HG03575 (cell line): ENCODE data around the gene TUBA1A.
"Not testable (repeated sequence)": the region's sequence is repeated elsewhere in the genome, so short reads cannot be mapped to it uniquely, and the experiment has no call there.

ENCODE experiments used
- ATAC-seq: cut with Tn5 transposase; IDR thresholded peaks from one replicate; pipeline ENCODE4 v1.9.1; 2021; ENCODE audit not compliant: unreplicated experiment, insufficient number of reproducible peaks, low FRiP score; ENCODE audit errors: extremely low read depth

The TUBA1A gene

DNA sequence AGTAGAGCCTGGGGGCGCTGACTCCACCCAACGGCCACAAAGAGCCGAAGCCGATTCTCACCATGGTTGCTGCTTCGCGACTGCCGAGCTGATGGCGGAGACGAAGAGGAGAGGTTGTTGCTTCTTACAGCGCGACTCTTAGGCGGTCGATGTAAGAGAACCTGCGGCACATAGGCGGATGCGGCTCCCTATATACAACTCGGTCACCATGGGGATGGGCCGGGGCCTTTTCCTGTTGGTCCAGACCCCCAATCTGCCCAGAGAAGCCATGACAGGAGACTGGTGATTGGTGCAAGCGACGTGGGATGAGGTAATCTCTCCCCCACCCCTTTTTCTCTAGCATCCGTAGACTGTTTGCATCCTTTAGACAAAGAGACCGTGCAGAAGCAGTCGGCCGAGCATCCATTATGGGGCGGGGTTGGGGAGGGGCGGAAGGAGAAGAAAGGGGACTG lies at the start of gene TUBA1A:
TSS of gene TUBA1A (minus strand) at position 165 of the 452 bp plus-strand sequence. CDS start at position 64, 101 bp downstream.
- peak; percentile 83 for ATAC-seq

DNA sequence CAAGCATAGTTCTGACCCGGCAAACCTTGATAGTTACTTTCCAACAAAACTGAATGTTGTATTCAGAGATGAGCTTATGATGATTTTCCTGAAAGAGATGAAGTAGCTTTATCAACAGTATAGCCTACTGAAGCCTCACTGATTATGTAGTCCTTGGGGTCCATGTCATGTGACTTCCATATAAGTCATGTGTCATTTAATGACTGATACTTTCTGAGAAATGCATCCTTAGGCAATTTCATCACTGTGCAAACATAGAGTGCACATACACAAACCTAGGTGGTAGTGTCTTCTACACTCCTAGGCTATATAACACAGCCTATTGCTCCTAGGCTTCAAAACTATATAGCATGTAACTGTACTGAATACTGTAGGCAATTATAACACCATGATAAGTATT lies 47.5 kb upstream of the TUBA1A start:
- ATAC-seq = no peak

DNA sequence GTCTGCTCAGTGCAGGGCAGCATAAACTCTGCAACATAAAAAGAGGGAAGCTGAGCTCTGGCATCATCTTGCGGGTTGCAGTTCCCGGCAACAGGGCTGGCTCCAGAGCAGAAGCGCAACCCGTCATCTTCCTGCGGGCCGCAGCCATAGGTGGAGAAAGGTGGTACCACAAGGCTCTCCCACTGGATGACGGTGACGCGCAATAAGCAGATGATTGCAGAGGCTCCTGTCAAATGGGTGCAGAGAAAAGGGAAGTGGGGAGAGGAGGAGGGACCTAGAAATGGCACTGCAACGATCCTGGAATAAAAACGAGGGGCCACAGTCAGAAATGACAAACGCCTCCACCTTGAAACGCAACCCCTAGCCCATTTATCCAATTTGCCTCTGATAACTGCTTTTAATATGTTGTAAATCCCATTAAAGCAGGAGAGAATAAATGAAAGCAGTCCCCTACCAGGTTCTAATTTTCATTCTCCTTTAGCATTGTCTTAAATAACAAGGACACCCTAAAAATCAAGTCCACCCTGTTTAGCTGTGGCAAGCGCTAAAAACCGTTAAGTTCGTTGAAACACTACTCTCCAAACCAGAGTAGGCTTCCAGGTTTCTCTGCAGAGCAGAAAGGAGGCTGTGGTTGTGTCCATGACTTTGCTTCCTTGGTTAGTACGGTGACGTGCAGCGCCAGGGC lies 45.1 kb upstream of the TUBA1A start:
- ATAC-seq = no peak

DNA sequence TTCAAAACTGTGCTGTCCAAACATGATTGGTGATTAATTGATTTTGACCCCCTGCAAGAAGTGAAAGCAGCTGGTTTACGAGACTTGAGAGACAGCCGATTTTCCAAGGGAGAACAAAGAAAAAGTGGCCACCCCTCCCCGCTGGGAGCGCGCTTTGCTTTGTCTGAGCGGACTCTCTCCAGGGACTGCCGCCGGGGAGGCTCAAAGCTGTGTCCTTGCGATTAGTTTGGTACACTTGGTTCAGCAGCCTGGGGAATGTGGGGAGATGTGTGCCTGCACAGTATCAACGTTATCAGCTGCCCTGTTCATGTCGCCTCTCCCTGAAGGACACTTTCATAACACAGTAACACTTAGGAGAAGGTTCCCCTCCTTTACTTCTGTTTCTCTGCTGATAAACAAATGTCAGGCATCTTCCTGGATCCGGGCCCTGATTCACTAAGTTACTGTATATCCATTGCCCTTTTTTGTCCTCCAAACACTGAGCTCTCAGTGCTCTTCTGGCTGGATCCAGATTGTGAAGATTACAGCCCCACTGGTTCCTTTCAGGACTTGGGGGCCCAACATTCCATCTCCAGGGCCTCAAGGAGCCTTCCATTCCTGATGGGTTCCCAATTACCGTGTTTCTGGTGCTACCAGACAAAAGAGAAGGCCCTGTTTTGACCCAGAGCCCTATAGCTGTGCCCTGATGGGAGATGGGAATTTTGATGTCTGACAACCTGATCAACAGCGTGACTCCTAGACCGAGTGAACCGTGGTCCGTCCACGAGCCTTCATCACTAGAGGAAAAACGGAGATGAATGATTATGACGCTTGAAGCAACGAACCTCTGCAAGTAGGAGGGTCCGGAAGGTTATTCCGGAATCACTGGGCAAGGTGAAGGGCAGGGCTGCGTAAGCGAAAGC lies 44.3 kb upstream of the TUBA1A start:
- ATAC-seq = no peak

DNA sequence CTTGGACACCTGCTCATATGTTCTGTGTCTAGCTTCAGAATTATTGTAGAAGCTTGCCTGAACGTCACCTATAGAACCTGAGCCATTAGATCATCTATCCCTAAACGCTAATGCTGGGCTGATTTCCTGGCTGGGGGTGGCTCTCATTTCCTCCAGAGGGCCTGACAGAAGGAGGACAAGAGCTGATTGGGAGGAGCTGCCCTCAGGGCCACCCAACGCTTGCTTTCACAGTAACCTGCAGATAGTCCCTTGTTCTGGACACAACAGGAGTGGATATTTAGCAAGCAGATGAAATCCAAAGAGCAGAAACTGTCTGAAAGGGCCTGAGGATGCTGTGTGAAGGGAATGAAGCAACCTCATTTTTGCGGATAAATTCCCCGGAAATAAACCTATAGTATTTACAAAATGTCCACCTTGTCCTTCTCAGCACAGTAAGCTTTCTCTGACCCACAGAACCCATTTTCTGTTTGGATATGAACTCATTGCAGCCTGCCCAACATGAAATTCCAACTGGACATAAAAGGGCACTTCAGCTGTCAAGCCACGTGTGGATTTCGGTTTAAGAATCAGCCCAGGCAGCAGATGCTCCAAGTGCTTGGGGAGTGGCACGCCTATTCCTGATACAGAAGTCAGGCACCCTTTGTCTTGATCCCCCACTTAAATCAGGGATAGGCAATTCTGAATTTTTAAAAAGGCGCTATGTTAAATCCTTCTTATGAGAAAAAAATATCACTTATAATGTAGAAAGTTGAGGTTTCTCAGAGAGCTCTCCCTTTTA lies 43.2 kb upstream of the TUBA1A start:
- ATAC-seq = no peak

DNA sequence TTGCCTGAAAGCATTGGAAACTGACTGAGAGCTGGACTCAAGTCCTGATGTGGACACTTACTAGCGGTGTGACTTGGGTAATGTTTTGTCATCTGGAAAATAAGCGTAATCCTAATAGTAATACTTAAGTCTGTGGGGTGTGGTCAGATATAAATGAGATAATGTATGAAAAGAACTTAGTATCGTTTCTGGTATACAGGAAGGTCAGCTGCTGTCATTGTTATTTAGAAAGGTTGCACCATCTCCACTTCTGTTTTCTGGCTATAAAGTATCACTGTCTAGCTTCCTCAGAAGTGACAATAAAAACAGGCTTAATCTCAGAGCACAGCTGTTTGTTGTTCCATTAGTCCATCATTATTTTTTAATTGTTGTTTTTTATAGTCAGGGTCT lies 41.9 kb upstream of the TUBA1A start:
- no peak for ATAC-seq

DNA sequence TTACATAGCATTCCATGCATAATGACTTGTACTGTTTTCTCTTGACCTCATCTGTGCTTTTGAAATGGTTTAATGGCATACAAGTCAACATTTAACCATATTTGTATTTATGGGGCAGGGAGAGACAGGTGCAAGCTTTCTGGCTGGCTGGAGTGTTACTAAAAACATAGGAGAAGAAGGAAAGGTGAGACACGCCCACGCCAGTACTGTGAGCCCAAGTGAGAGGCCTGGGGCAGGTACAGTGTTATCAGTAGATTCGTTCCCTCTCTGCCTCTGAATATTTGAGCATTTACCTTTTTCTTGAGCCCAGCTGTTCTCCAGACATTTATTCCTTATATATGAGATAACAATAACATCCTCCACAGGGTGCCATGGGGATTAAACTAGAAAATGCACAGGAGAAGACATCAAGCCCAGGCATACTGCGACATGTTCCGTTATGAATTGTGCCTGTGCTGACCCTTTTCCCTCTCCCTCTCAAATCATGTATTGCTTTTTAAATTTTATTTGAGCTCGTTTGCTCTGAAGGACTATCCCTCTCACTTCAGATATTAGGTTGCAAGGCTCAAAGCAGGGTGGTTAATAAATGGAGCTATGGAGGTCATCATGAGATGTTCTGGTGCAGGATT lies 41.4 kb upstream of the TUBA1A start:
- ATAC-seq = no peak

DNA sequence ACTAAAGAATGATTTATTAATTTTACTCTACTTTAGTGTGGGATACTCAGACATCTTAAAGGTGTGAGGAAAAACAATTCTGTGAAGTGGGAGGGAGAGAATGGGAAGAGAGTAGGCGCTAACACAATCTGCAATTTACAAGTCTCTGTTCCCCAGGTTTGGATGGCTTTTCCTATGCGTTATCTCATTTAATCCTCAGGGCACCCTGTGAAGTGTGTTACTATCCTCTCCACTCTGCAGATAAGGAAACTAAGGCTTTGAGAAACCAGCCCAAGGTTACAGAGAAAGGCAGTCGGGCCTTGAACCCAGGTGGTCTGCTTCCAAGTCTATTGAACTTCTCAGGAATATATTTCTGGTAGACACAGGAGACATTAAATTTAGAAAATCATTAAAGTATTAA lies 39.8 kb upstream of the TUBA1A start:
- ATAC-seq = no peak

DNA sequence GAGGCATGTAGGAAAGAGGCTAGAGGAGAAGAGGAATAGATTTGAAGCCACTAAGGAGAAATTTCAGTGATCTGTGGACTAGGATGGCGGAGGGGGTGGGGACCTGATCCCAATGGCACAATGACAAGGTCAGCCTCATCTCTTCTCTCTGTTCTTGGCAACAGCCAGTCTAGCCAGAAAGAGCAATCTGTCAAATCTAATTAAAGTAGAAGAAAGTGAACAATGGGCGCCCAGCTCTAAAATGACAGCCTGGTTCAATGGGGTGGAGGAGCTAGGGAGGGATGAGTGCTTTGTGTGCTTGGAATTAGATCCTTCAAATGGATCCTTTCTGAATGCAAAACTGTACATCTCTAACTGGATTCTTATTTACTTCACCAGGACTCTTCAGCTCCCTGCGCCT lies 38.8 kb upstream of the TUBA1A start:
- no peak for ATAC-seq

DNA sequence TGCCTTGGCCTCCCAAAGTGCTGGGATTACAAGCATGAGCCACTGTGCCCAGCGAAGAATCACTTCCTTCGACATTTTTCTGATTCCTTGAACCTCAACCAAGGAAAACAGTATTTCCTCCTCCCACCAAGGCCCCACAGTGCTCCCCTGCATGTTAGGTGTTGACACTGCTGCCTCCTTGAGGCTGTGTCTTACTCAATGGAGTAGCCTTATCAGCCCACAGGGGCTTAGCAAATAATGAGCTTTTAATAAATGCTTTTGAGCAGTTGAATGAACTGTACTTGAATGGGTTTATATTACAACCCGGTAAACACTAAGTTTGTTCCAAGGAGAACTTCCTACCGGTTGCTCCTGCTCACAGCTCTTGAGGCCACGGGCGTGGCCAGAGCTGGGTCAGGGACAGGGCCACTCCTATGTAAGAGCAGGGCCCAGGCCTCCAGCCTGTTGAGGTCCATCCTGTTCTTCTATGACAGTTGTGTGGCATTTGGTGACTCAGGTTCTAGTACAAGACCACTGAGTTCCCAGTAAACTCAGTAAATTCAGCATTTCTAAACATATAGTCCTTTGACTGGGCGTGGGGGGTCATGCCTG lies 36.8 kb upstream of the TUBA1A start:
- no peak for ATAC-seq

DNA sequence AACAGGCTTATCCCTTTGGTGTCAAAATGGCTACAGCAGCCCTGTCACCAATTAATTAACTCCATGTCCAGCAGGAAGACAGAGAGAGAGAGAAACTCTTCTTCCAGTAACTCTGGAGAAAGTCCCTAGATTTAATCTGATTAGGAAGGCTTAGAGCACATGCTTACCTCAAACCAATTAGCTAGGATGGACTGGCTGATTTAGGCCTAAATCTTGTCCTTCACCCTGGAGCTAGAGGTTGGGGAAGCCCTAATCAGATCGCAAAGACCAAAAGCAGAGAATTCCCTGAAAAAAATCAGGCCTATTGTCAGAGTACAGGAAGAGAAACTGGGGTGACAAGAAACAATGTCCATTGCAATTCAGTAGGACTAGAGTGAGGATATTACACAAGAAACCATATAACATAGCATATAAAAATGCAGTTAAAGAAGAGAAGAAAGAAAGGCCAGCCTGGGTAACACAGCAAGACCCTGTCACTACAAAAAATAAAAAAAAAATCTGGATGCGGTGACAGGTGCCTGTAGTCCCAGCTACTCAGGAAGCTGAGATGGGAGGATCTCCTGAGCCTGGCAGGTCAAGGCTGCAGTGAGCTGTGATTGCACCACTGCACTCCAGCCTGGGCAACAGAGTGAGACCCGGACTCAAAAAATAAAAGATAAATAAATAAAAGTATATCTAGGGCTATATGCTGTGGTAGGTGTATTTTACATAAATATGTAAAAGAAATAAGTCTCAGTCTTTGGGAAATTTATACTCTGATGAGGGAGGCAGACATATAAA lies 34.9 kb upstream of the TUBA1A start:
- no peak for ATAC-seq

DNA sequence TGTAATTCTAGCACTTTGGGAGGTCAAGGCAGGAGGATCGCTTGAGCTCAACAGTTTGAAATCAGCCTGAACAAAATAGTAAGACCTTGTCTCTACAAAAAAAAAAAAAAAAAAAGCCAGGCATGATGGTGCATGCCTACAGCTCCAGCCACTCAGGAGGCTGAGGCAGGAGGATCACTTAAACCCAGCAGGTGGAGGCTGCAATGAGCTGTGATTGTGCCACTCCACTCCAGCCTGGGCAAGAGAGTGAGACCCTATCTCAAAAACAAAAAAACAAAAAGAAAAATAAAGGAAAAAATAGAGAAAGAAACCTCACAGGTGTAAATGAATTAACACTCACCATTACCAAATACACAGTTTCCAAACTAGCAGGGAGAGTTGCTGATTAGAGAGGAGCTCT lies 34.2 kb upstream of the TUBA1A start:
- no peak for ATAC-seq

DNA sequence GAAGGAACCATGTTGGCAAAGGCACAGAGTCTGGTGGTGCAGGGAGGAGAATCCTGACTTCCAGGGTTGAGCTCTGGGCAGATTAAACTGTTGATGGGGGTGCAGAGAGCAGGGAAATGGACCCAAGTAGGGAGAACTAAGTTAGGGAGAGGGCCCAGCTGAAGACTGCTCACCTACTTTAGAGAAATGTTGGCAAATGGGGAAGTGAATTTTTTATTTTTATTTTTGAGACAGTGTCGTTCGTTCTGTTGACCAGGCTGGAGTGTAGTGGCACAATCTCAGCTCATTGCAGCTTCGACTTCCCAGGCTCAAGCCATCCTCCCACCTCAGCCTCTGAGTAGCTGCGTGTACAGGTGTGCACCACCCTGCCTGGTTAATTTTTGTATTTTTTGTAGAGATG lies 32.1 kb upstream of the TUBA1A start:
- no peak for ATAC-seq

DNA sequence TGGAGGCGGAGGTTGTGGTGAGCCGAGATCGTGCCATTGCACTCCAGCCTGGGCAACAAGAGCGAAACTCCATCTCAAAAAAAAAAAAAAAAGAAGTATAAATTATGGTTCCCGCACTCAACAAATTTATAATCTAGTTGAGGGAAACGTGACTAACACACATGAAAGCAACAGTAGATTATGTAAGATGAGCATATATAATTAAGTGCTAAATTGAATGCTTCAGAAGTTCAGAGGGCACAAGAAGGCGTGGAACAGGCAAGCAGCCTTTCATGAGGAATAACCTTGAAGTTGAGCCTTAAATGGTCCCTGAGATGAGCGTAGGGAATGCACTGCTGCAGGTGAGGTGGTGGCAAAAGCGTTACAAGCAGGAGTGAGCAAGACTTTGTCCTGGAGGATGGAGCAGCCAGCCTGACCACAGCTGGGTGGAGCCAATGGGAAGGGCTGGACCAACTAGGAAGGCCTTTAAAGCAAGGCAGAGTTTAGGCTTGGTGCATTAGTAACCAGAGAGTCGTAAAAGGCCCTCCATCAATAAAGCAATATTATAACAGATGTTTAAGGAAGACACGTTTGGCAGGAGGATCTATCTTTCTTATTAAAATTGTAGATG lies 30.6 kb upstream of the TUBA1A start:
- no peak for ATAC-seq

DNA sequence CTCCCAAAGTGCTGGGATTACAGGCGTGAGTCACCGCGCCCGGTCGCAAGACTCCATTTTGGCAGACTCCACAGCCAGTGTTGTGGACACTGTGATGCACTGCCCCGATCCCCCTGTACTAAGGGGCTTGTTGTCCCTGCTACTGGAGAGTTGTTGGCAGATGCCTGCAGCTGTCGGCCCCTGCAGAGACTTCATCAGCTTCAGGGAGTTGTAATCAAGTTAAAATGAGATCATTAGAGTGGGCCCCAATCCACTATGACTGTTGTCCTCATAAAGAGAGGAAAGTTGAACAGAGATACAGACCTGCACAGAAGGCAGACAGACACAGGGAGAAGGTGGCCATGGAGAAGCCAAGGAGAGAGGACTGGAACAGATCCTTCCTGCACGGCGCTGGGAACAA lies 23.7 kb upstream of the TUBA1A start:
- ATAC-seq = no peak

DNA sequence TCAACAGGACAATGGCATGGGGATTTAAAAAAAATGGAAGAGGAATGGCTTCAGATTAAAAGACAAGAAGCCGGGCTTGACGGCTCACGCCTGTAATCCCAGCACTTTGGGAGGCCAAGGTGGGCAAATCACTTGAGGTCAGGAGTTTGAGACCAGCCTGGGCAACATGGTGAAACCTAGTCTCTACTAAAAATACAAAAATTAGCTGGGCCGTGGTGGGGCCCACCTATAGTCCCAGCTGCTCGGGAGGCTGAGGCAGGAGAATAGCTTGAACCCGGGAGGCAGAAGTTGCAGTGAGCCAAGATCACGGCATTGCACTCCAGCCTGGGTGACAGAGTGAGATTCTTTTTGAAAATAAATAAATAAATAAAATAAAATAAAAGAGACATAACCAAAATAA lies 21.8 kb upstream of the TUBA1A start:
- not testable (repeated sequence) for ATAC-seq

DNA sequence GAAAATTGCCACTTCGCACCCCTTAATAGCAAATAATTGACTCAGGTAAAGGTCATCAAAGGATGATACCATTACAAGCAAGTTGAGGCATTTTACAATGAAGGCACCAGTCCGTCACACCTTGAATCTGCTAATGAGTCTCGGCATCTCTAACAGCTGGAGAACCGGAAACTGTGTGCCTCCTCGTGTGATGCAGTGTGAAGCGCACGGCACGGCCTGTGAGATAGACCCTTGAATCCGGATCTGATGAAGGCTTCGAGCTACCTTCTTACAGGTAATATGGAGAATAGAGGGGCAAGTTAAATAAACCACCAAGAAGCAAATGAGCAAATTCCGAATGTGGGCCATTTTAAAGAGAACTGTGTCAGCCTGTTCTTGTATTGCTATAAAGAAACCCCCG lies 19.8 kb upstream of the TUBA1A start:
- no peak for ATAC-seq

DNA sequence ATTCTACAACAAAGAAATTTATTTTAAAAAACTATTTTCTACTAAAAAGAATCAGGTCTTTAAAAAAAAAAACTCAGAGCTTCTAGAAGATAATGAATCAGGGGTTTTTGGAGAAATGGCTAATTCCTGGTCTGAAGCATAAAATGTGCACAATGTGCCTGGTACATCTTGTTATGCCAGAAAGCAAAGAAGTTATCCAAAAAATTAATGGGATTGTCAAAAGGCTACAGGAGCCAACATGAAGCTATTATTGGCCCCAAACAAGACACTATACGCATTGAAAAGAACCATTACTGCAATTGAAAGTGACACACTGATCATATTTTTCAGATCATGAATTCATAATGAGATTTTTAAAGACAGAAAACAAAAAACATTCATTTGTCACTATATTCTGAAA lies 19.3 kb upstream of the TUBA1A start:
- no peak for ATAC-seq
